HG03442 (cell line): Measurements from ENCODE around the gene CCDC87.

ENCODE experiments used
- ATAC-seq: cut with Tn5 transposase; IDR thresholded peaks from one replicate; pipeline ENCODE4 v1.9.1; 2021; ENCODE audit warnings: mild to moderate bottlenecking, moderate library complexity; ENCODE audit not compliant: unreplicated experiment

The CCDC87 gene

DNA sequence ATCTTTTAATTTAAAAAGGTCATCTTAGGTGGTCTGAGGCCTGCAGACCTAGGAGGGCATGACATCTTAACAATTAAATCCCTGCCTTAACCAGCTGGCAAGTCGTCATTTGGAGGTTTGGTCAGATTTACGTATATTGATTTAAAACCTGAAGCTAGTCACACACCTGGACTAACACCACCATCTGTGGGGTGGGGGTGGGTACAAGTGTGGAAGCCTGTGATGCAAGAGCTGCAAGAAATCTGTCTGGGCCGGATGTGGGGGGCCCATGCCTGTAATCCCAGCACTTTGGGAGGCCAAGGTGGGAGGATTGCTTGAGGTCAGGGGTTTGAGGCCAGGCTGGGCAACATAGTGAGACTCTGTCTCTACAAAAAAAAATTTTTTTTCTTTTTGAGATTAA is 11.6 kb downstream of the CCDC87 start:
- no peak for ATAC-seq

DNA sequence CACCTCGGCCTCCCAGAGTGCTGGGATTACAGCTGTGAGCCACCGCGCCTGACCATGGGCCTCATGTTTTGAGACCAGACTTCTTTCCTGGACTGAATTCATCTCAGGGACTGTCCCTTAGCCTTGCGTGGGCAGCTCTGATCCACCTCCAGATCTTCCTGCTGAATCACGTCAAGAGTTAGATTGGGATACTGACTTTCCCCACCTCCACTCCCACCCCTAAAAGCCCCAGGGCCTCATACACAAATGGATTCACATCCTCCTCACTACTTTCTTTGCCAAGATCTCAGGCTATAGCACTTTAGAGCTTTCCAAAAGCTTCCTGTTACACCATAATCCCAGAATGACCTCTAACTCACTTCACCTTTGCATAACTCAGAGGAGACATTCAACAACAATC is 12.1 kb downstream of the CCDC87 start:
- ATAC-seq = no peak

DNA sequence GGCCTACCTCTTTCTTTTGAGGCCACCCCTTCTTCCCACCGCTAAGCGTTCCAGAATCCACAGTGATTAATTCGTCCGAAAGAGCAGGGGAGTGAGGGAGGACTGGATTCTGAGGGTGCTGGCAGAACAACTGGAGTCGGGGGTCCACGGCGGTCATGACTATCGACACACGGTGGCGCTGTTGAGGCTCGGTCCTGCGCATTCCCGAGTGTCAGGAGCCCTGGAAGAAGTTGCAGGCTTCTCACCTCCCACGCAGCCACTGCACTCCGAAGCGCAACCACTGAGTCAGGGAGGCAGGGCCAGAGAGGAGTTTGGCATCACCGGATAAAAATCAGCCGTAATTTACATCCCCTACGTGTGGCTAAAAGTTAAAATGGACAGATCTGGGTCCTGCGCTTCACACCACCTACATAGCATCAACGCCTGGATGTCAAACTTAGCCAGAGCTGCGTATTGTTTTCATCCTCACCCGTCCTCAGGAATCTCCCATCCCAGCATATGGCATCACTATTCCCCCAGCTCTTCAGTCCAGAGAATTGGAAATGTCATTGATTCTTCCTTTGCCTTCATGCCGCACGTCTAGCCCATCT is 13.8 kb downstream of the CCDC87 start:
- no peak for ATAC-seq

DNA sequence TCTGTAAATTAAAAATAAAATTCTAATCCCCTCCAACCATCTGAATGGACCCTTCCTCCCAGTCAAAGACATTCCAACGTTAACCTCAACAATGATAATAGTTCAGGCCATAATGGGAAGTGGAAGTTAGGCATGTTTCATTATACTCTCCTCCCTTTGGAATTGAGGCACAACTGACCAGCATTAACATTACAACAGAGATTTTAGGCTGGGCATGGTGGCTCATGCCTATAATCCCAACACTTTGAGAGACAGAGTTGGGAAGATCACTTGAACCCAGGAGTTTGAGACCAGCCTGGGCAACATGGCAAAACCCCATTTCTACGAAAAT is 22.0 kb downstream of the CCDC87 start:
- ATAC-seq = no peak

DNA sequence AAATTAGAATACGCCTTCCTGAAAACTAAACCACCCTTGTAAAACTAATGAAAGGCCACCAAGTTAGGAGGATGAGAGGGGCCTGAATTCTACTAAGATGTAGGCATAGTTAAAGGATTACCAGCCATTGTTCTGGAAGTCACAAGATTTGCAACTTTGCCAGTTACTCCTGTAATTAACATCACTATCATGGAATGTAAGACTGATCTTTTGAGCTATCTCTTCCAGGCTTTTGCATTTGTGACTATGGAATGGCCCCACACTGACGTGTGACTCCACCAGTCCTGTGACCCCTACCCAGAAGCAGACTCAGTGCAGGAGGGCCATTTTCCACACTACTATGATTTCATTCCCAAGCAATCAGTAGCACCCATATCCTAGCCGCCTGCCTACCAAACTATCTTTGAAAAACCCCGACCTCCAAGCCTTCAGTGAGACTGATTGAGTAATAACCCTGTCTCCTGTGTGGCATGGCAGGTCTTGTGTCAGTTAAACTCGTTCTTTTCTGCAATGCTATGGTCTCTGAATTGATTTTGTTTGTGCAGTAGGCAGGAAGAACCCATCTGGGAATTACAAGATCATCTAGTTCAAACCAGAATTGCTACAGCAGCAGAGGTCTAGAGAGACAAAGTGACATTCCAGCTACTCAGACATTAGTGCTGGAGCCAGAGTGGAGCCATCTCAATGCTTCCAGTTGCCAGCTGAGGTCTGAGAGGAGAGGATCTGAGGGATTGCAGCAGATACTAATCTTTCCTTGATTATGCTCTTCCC is 22.6 kb downstream of the CCDC87 start:
- ATAC-seq = no peak

DNA sequence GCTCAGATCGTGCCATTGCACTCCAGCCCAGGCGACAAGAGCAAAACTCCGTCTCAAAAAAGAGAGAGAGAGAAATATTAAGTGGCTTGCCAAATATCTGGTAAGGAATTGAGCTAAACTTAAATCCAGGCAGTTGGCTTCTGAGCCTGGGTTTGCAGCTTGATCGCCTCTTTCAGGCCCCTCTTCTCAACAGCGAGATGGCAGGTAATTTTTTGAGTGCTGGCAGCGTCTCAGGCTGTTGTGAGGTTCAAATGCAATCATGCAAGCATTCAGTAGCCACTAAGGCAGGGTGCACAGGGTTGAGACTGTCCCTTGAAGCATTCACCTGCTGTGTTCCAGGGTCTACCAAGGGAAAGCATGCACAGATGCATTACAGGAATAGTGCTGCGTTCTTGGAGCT is 23.8 kb downstream of the CCDC87 start:
- ATAC-seq = no peak

DNA sequence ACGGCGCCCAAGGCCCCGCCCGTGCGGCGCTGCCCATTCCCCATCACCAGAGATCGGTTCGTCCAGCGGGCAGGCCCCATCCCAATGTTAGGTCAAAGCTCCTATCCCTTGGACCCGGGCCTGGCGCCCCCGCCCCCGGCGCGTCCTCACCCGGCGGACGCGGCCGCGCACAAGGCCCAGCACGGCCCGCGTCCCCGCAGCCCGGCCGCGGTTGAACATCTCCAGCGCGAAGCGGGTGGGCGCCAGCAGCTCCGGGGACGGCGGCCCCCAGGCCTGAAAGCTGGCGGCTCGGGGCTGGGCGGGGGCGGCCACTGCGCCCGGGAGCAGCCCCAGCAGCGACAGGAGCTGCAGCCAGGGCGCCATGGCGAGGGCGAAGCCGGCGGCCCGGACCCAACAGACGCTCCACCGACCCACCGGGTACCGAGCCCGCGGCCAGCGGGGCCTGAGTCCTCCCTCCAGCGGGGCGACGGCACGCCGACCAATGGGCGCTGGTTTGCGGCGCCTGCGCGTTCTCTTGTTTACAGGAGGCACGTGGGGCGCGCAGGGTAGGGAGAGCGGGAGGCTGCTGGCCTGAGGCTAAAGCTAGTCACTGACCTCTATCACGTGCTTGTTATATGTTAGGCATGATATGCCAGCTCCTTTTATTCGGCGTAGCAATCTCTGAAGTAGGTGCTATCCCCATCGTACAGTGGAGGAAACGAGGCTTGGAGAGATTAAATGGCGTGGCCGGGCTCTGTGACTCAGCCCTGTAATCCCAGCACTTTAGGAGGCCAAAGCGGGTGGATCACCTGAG is 24.5 kb downstream of the CCDC87 start, which contains the start of gene CTSF:
CTSF (minus strand) TSS at position 483 of the 793 bp plus-strand sequence; CDS start at position 363, 120 bp downstream.
- no peak for ATAC-seq

DNA sequence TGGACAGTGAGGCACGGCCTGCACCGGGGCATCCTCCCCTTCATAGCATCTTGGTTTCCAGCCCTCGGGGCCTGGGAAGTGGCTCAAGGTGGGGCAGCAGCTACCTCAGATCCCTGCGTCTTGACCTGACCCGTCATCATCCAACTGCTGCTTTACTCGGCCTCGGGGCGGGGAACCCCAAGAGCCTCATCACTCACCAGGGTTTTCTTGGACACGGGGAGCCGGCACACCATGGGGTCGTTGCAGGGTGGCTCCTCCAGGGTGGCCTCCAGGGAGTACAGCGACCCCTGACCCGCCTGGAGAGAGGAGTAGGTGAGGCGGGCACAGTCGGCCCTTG is 25.1 kb downstream of the CCDC87 start:
- no peak for ATAC-seq

DNA sequence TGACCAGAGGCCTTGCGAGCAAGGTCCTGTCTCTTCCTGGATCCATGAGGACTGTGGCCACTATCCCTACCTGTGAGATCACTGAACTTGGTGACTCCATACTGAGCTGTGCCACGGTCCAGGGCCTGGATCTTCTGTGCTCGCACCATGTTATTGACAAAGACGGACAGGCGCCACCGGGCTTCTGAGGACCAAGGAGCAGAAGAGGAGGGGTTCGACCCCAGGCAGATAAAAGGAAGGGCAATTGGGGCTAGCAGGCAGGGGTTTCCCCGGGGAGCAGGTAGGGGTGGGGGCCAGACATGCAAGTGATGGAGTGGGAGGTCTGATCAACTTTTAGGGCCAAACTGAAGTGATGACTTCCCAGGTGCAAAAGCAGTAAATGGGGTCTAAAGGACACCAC is 26.6 kb downstream of the CCDC87 start:
- no peak for ATAC-seq

DNA sequence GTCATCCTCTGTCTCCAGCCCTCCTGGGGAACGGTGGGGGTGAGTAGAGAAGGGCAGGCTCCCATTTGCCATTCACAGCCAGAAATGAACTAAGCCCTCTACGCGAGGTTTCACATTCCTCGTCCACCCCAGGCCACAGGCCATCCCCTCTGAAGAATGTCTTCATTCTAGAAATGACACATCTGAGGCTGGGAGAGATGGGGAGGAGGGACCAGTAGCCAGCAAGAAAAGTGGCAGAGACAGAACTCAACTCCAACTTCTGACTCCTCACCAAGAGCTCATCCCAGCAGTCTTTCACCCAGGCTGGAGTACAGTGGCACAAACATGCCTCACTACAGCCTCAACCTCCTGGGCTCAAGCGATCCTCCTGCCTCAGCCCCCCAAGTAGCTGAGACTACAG is 27.9 kb downstream of the CCDC87 start:
- ATAC-seq = no peak

DNA sequence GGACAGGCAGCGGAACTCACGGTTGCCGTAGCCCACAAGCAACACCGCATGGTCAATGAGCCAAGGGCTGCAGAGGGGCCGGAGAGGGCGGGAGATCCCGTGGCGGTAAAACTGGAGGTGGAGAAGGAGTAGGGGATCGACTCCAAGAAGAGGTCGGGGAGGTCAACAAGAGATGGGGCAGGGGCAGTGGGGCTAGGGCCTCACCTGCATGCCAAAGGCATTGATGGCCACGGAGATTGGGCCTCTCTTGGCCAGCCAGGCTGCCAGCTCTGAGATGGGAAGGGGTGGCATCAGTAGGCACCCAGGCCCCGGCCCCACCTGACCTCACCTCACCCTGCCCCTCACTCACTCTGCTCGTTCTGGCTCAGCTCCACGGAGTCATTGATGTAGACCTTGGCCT is 28.3 kb downstream of the CCDC87 start:
- no peak for ATAC-seq

DNA sequence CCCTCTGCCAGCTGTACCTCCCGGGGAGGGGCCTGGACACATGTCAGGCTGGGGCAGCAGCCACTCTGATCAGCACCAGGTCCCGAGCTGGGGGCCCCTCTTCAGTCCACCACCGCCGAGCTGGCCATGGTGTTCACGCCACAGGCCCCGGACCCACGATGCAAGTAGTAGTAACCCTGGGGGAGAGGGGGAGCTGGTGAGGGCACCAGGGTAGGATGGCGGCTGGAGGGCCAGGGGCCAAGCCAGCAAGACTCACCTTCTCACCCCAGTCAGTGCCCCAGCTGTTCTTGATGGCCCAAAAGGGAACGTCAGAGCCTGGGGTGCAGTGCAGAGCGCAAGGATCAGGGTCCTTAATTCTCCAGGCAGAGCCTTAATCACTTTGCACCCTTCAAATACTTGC is 29.0 kb downstream of the CCDC87 start:
- no peak for ATAC-seq

DNA sequence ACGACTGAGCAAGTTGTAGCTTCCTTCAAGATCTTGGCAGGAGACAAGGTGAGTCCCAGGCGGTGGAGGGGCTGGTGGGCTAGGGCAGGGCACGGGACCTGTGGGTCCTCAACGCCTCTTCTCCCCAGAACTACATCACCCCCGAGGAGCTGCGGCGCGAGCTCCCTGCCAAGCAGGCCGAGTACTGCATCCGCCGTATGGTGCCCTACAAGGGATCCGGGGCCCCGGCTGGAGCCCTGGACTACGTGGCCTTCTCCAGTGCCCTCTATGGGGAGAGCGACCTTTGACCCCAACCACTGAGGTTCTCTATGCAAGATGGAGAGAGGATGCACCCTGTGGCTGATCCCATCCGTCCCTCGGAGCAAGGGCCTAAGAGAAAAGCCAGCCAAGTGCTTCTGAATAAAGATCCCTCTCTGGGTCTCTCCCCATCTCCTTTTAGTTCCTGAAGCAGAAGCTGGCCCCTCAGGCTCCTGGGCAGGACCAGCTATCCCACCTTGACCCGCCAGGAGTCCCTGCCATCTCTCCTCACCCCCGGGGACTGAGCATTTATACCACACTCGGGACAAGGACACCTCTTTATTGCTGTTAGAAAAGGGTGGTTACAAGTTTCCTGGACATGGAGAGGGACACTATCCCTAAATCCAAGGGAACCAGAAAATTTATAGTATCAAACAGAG is 29.8 kb downstream of the CCDC87 start:
- ATAC-seq = no peak

DNA sequence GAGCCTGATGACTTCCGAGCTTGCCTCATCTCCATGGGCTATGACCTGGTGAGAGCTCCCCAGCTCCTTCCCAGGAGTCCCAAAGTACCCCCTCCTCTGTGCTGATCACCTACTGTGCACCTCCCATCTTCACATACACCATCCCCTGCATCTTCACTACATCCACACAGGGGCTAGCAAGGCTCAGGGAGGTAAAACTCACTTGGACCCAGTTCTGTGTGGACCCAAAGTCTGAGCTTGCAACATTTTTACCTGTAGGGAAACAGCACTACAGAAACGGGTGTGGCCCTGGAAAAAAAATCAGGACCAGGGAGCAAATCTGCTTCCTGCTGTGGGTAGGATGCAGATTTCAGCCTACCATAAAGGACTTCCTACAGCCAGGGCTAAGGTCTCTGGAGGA is 30.6 kb downstream of the CCDC87 start:
- no peak for ATAC-seq

DNA sequence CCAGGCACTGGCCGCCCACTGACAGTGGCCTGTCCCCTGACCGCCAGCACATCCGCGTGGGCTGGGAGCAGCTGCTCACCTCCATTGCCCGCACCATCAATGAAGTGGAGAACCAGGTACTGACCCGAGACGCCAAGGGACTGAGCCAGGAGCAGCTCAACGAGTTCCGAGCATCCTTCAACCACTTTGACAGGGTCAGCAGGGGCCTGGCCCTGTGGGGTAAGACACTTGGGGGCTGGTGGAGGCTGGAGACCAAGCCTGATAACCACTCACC is 31.0 kb downstream of the CCDC87 start:
- ATAC-seq = no peak

DNA sequence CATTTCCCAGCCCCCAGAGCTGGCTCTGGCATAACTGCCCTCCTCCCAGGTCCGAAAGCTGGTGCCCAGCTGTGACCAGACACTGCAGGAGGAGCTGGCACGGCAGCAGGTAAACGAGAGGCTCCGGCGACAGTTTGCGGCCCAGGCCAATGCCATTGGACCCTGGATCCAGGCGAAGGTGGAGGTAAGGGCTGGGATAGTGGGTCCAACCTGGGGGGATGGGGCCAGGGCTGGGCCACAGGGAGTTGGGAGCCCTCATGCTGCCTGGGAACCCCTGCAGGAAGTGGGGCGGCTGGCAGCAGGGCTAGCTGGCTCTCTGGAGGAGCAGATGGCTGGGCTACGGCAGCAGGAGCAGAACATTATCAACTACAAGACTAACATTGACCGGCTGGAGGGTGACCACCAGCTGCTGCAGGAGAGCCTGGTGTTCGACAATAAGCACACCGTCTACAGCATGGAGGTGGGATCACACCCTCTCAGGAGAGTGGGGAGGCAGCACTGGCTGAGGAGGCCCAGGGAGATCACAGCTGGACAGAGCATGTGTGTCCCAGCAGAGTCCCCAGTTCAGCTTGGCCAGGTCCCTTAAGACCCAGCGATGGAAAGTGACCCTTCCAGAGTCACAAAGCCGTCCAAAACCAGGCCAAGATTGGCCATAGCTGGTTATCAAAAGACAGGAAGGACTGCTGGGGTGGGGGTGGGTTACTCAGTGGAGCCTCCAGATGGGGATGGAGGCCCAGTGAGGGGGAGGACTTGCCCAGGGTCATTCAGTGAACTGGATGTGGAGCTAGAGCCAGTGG is 31.5 kb downstream of the CCDC87 start:
- no peak for ATAC-seq

DNA sequence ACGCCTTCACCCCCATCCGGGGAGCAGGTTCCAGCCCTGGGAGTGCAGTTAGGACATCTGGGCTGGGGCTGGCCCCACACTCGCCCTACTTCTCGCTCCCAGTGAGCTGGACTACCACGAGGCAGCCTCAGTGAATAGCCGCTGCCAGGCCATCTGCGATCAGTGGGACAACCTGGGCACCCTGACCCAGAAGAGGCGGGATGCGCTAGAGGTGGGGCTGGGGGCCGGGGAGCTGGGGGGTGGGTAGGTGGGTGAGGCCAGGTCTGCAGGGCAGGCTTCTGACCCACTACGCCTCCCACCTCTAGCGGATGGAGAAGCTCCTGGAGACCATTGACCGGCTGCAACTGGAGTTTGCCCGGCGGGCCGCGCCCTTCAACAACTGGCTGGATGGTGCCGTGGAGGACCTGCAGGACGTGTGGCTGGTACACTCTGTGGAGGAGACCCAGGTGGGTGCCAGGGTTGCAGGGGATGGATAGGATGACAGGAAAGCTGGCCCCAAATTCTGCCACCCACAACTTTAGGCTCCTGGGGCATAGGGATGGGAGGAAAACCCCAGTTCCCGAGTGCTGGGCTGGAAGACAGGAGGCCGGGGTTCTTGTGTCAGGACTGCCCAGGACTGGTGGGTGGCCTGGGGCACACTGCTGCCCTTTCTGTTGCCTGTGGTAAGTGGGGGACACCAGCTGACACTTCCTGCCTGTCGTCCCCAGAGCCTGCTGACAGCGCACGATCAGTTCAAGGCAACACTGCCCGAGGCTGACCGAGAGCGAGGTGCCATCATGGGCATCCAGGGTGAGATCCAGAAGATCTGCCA is 32.8 kb downstream of the CCDC87 start:
- no peak for ATAC-seq

DNA sequence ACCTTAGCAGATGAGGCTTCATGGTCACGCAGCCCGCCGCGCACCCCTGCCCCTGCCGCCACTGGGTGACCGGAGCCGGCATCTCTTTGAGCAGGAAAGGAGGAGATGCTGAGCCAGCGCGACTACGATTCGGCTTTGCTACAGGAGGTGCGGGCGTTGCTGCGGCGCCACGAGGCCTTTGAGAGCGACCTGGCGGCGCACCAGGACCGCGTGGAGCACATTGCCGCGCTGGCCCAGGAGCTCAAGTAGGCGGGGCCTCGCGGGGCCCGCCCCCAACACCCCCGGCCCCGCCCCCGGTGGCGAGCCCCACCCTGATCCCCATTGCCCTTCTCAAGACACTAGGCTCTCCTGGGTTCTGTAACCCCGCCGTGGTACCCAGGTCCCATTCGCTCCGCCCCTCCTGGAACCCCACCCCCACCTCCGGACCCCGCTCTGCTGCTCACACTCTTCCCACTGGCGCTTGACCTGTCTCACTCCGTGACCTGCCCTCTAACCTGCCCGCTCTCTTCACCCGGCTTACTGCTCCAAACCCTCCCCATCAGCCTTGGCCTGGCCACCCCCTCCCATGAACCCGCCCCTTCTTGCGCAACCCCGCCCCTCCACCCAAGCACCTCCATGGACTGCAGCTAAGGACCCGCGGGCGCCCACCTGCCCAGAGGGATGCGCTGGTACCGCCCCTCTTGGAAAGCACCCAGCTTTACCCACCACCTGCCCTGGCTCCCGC is 33.6 kb downstream of the CCDC87 start:
- ATAC-seq = no peak

DNA sequence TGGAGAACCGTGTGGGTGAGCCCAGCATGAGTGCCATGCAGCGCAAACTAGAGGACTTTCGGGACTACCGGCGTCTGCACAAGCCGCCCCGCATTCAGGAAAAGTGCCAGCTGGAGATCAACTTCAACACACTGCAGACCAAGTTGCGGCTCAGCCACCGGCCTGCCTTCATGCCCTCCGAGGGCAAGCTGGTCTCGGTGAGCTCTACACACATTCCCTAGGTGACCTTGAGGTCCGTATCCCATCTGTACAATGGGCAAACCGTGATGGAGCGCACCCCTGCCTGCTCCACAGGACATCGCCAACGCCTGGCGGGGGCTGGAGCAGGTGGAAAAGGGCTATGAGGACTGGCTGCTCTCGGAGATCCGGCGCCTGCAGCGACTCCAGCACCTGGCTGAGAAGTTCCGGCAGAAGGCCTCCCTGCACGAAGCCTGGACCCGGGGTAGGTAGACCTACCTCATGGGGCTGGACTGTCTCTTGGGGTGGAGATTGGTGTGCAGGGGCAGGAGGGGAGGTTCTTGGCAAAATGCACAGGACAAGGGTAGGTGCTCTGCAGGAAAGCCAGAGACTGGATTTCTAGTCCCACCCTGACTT is 35.0 kb downstream of the CCDC87 start:
- ATAC-seq = no peak
